BJ (cell line): Measurements from ENCODE around the gene IL13RA1. TPM values are rescaled to one million over a fixed set of nuclear protein-coding genes. Genes with fewer than 3 reads are reported as not detected.

Source experiments
- CTCF ChIA-PET: fragments of 350-600 bp; formaldehyde crosslinking; extraction: SDS; loops from one replicate; lab custom pipeline; 2021; ENCODE audit warnings: antibody characterized with exemption, inconsistent platforms; lab: Yijun Ruan, JAX
- POLR2A ChIA-PET: fragments of 300-600 bp; sonication (Branson Sonifier 250); formaldehyde crosslinking; extraction: SDS; loops from one replicate; lab custom pipeline; 2021; ENCODE audit warnings: antibody characterized with exemption; lab: Charles Lee
- DNase-seq: peaks from one replicate; pipeline ENCODE4 v3.0.0-alpha.2; 2011; ENCODE audit warnings: low read depth
- H3K27me3 ChIP-seq: 2 replicates; pipeline ENCODE4 v1.6.0; 2011; ENCODE audit warnings: low read length; ENCODE audit not compliant: control insufficient read depth, insufficient read depth
- H3K36me3 ChIP-seq: 2 replicates; pipeline ENCODE4 v1.5.1; 2011; ENCODE audit warnings: low read length; ENCODE audit not compliant: control insufficient read depth, insufficient read depth
- H3K4me3 ChIP-seq: 2 replicates; pipeline ENCODE4 v1.5.1; 2011; ENCODE audit warnings: low read depth, mild to moderate bottlenecking, control low read depth, low read length
- CTCF ChIP-seq: IDR thresholded peaks from 2 replicates; pipeline ENCODE4 v1.5.1; 2011; ENCODE audit warnings: low read depth, mild to moderate bottlenecking, control low read depth, inconsistent platforms, low read length, moderate library complexity; ENCODE audit not compliant: insufficient read depth
- polyA plus RNA-seq: library from polyadenylated mRNA; depleted of rRNA; stranded (reverse); fragments of >200 nt; gene quantifications from 2 replicates; pipeline ENCODE4 v1.2.3, GENCODE V29; 2011

Gene IL13RA1
- polyA plus RNA-seq, 1 experiment, result 27.7 TPM

DNA sequence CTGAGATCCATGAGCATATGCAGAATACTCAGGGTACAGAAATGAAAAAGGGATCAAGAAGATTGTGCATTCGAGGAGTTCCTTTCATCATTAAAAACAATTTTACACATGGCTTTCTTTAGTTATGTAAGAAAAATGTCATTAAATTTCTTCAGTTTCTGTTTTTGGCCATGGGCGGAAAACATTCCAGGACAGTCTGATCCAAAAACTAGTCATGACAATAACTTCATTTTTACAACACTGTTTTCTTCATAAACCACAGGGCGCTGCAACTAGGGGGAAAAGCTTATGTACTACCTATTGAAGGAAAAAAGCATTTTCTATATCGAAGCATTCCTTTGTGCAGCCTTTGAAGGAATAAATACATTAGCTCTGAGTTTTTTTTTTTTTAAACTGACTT lies 28.2 kb downstream of the IL13RA1 start:
- Histone ChIP-seq H3K4me3 (no peak overlapping the region), H3K27me3 (no peaks in the 10 kb centered on the region), H3K36me3 (no peaks in the 10 kb centered on the region; the same call in 1 of the 2 replicates)
- POLR2A ChIA-PET, result no interaction called here
- no peak for DNase-seq
- CTCF ChIA-PET, result interaction anchor here (0.6 kb wide), 1 partner anchor 9 kb away, joined by 3 read pairs; no protein-coding TSS in a partner anchor
- TF ChIP-seq CTCF, result no peak

DNA sequence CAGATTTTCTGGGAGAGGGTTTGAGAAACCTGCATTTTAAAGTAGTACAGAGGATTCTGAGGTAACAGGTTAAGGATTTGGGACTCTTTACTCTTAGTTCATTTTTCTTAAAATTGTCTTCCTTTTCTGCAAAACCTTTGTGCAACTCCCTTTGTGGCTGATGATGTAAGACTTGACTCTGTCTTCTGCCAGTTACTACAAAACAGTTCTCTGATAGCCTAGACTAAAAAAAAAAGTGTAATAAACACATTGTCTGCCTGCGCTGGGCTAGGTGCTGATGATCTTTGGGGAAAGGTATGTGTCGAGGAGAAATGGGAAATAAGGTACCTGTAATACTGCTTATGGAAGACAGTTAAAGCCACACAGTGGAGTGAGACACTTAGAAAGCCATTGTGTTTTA lies 28.7 kb downstream of the IL13RA1 start:
- Histone ChIP-seq H3K27me3 (no peaks in the 10 kb centered on the region), H3K4me3 (no peak overlapping the region), H3K36me3 (no peaks in the 10 kb centered on the region; the same call in 1 of the 2 replicates)
- ChIA-PET CTCF (no interaction called here), POLR2A (no interaction called here)
- DNase-seq, result no peak
- no peak for TF ChIP-seq CTCF

GRCh38 chrX:118758511-118758910 lies 31.1 kb downstream of the IL13RA1 start:
- H3K27me3 ChIP-seq, result no peaks in the 10 kb centered on the region
- POLR2A ChIA-PET, result no interaction called here
- DNase-seq, result no peak
- TF ChIP-seq CTCF, result no peak
- CTCF ChIA-PET, result no interaction called here
- no peaks in the 10 kb centered on the region; the same call in none of the 2 replicates for H3K36me3 ChIP-seq
- H3K4me3 ChIP-seq, result no peak overlapping the region

DNA sequence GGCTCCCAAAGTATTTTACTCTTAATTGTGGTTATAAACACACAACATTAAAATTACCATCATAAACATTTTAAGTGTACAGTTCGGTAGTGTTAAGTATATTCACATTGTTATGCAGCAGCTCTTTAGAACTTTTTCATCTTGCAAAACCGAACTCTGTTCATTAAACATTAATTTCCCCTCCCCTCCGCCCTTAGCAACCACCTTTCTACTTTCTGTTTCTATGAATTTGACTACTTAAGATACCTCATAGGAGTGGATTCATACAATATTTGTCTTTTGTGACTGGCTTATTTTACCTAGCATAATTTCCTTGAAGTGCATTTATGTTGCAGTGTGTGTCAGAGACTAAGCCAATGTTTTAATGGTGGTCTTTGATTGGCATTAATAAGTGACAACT lies 32.6 kb downstream of the IL13RA1 start:
- CTCF ChIA-PET, result interaction anchor here (0.6 to 1.2 kb wide), 3 partner anchors 14 to 116 kb away, joined by 3 to 5 read pairs (median 5); no protein-coding TSS in a partner anchor
- TF ChIP-seq CTCF, result no peak
- Histone ChIP-seq H3K36me3 (no peaks in the 10 kb centered on the region; the same call in none of the 2 replicates), H3K4me3 (no peak overlapping the region), H3K27me3 (no peaks in the 10 kb centered on the region)
- POLR2A ChIA-PET, result no interaction called here
- no peak for DNase-seq

GRCh38 chrX:118761939-118762707 lies 34.7 kb downstream of the IL13RA1 start:
- Histone ChIP-seq H3K4me3 (no peak overlapping the region), H3K27me3 (no peaks in the 10 kb centered on the region), H3K36me3 (no peaks in the 10 kb centered on the region; the same call in none of the 2 replicates)
- CTCF ChIA-PET, result no interaction called here
- DNase-seq, result no peak
- POLR2A ChIA-PET, result no interaction called here
- no peak for TF ChIP-seq CTCF
